Measurements from ENCODE around the gene AMDHD1.

- TF ChIP-seq EZH2 (IDR thresholded peaks at IDR 0.05; ENCODE audit: low read length): no peak
- no peak for TF ChIP-seq CTCF (optimal IDR thresholded peaks at IDR 0.05 in 1 of 3, IDR thresholded peaks at IDR 0.05 in 1 of 3, conservative IDR thresholded peaks at IDR 0.05 in 1 of 3; ENCODE audit: extremely low read depth in 1 of 3, insufficient read depth in 2 of 3, low read length in 3 of 3)
Observed at GRCh38 chr12:95978774-95979173, 35.6 kb downstream of the AMDHD1 start.

Measured in keratinocyte (primary cell).